ENCODE measurements around the gene FANCI. TPM values are rescaled to one million over a fixed set of nuclear protein-coding genes. Genes with fewer than 3 reads are reported as not detected.
A peak's percentile ranks its signal among the peaks of the same experiment; 100 is the strongest.
"Not testable (repeated sequence)": the region's sequence is repeated elsewhere in the genome, so short reads cannot be mapped to it uniquely, and the experiment has no call there.

The FANCI gene
- total RNA-seq, 1 experiment from 2014 or later, result 60.3 TPM

DNA sequence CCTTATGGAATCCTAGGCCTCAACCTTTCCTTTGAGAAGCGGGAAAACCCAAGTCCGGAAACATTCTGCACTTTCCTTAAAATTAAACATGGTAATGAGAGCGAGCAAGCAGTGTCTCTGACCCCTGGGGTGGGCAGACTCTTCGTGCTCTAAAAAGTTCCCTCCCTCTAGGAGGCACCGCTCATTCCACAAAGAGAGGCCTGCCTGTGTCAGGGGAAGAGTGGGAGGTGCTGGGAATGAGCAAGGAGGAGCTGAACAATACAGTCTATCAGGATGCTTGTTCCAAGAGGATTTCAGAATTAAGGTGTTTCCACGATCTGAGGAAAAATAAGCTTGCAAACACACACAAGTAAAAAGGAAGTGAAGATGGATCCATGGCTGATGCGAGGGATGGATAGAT lies 16.4 kb upstream of the FANCI start:
- H3K27me3 ChIP-seq (ENCODE audit: low read length), result no peaks in the 10 kb centered on the region
- no peaks in the 10 kb centered on the region for H3K36me3 ChIP-seq (ENCODE audit: insufficient read depth, low read length)
- no peaks in the 10 kb centered on the region for H3K4me1 ChIP-seq (ENCODE audit: low read length)
- no peak overlapping the region for H2AFZ ChIP-seq (ENCODE audit: low read length)
- no peaks in the 10 kb centered on the region for H4K20me1 ChIP-seq (ENCODE audit: insufficient read depth, low read depth, low read length)
- no peaks in the 10 kb centered on the region for H3K79me2 ChIP-seq (ENCODE audit: low read length)
- no peaks in the 10 kb centered on the region for H3K9me3 ChIP-seq (ENCODE audit: low read length)
- no peaks in the 10 kb centered on the region for H3K9me2 ChIP-seq (replicated peaks; ENCODE audit: insufficient read depth, low read length)
- DNase-seq, result no peak
- H3K4me3 ChIP-seq (ENCODE audit: low read length), result no peak overlapping the region
- no peak overlapping the region for H3K9ac ChIP-seq (ENCODE audit: low read length)
- H3K27ac ChIP-seq (ENCODE audit: low read length), result no peak overlapping the region
- no peak overlapping the region for H3K4me2 ChIP-seq (ENCODE audit: low read depth, low read length, poor library complexity, severe bottlenecking)

- Histone ChIP-seq H2AFZ (ENCODE audit: low read length) (no peak overlapping the region), H3K4me3 (ENCODE audit: low read length) (no peak overlapping the region)
Measured at GRCh38 chr15:89230277-89230676, 13.5 kb upstream of the FANCI start.

GRCh38 chr15:89231832-89232231 lies 11.9 kb upstream of the FANCI start:
- no peaks in the 10 kb centered on the region for H3K4me1 ChIP-seq (ENCODE audit: low read length)
- H3K4me2 ChIP-seq (ENCODE audit: low read depth, low read length, poor library complexity, severe bottlenecking), result no peak overlapping the region
- H3K27me3 ChIP-seq (ENCODE audit: low read length), result no peaks in the 10 kb centered on the region
- H3K9me3 ChIP-seq (ENCODE audit: low read length), result no peaks in the 10 kb centered on the region
- no peak overlapping the region for H3K9ac ChIP-seq (ENCODE audit: low read length)
- H4K20me1 ChIP-seq (ENCODE audit: insufficient read depth, low read depth, low read length), result no peaks in the 10 kb centered on the region
- H3K36me3 ChIP-seq (ENCODE audit: insufficient read depth, low read length), result no peaks in the 10 kb centered on the region
- DNase-seq, result no peak
- no peak overlapping the region for H3K27ac ChIP-seq (ENCODE audit: low read length)
- no peak overlapping the region for H2AFZ ChIP-seq (ENCODE audit: low read length)
- no peaks in the 10 kb centered on the region for H3K9me2 ChIP-seq (replicated peaks; ENCODE audit: insufficient read depth, low read length)
- H3K79me2 ChIP-seq (ENCODE audit: low read length), result no peaks in the 10 kb centered on the region
- H3K4me3 ChIP-seq (ENCODE audit: low read length), result no peak overlapping the region

More at GRCh38 chr15:89230277-89230676, 13.5 kb upstream of the FANCI start:
- Histone ChIP-seq H3K79me2 (ENCODE audit: low read length) (no peaks in the 10 kb centered on the region), H3K27me3 (ENCODE audit: low read length) (no peaks in the 10 kb centered on the region), H3K4me2 (ENCODE audit: low read depth, low read length, poor library complexity, severe bottlenecking) (no peak overlapping the region), H3K27ac (ENCODE audit: low read length) (no peak overlapping the region), H3K9me2 (replicated peaks; ENCODE audit: insufficient read depth, low read length) (no peaks in the 10 kb centered on the region), H3K36me3 (ENCODE audit: insufficient read depth, low read length) (no peaks in the 10 kb centered on the region), H4K20me1 (ENCODE audit: insufficient read depth, low read depth, low read length) (no peaks in the 10 kb centered on the region), H3K9me3 (ENCODE audit: low read length) (no peaks in the 10 kb centered on the region), H3K9ac (ENCODE audit: low read length) (no peak overlapping the region), H3K4me1 (ENCODE audit: low read length) (no peaks in the 10 kb centered on the region)
- DNase-seq, result no peak

DNA sequence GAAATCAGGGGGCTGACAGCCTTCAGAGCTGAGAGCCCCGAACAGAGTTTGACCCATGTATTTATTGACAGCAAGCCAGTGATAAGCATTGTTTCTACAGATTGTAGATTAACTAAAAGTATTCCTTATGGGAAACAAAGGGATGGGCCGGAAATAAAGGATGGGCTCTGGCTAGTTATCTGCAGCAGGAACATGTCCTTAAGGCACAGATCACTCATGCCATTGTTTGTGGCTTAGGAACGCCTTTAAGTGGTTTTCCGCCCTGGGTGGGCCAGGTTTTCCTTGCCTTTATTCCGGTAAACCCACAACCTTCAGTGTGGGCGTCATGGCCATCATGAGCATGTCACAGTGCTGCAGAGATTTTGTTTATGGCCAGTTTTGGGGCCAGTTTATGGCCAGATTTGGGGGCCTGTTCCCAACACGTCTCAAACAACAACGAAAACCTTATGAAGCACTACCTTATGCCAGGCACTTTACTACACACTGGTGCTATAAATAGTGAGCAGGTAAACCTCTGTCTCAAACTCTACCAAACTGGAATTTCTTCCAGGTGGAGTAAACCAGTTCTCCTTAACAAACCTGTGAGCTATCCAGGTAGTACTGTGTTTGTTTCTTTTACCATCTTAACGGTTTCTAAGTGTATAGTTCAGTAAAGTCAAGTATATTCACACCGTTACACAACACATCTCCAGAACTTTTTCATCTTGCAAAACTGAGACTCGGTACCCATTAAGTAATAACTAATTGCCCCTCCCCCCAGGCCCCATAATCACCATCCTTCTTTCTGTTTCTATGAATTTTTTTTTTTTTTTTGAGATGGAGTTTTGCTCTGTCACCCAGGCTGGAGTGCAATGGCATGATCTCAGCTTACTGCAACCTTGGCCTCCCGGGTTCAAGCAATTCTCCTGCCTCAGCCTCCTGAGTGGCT lies 3.6 kb upstream of the FANCI start:
- H3K36me3 ChIP-seq (ENCODE audit: insufficient read depth, low read length); H3K4me2 ChIP-seq (ENCODE audit: low read depth, low read length, poor library complexity, severe bottlenecking); H3K4me3 ChIP-seq (ENCODE audit: low read length); H3K27ac ChIP-seq (ENCODE audit: low read length); H2AFZ ChIP-seq (ENCODE audit: low read length); H3K4me1 ChIP-seq (ENCODE audit: low read length); DNase-seq; H3K27me3 ChIP-seq (ENCODE audit: low read length); H4K20me1 ChIP-seq (ENCODE audit: insufficient read depth, low read depth, low read length); H3K9me2 ChIP-seq (replicated peaks; ENCODE audit: insufficient read depth, low read length); H3K9me3 ChIP-seq (ENCODE audit: low read length); H3K9ac ChIP-seq (ENCODE audit: low read length): not testable (repeated sequence)
- peaks cover 12% of the 10 kb centered on the region for H3K79me2 ChIP-seq (ENCODE audit: low read length)

DNA sequence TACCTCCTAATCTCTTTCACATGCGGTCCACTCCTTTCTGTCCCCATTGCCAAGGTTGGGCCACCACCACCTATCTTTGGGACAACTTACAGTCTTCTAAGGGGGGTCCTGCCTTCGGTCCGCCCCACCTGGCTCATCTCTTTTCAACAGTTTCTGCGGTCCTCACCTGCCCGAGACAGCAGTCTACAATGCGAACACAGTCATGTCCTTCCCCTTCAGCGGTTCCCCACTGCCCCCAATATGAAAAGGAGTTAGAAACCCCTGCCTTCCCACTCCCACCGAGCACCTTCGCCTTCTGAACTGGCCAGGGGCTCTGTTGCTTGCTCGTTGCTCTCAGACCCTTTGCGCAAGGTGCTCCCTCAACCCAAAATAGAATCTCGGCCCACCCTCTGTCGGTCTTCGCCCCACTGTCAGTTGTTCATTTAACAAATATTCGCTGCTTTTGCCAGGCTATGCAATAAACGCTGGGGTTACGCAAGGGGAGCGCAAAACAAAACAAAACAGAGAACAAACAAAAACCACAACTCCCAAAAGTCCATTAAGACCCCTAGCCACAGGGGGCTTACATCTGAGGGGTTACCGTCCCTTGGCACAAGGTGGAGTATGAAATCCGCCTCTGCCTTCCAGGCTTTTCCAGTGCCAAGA lies 611 bp upstream of the FANCI start:
- Histone ChIP-seq H4K20me1 (ENCODE audit: insufficient read depth, low read depth, low read length) (no peaks in the 10 kb centered on the region), H3K9ac (ENCODE audit: low read length) (peak overlapping the region; percentile 83), H3K36me3 (ENCODE audit: insufficient read depth, low read length) (peaks cover 19% of the 10 kb centered on the region), H3K27ac (ENCODE audit: low read length) (no peak overlapping the region), H3K4me3 (ENCODE audit: low read length) (peak overlapping the region; percentile 89), H3K4me1 (ENCODE audit: low read length) (peaks cover 20% of the 10 kb centered on the region), H3K9me2 (replicated peaks; ENCODE audit: insufficient read depth, low read length) (no peaks in the 10 kb centered on the region), H3K9me3 (ENCODE audit: low read length) (no peaks in the 10 kb centered on the region), H3K79me2 (ENCODE audit: low read length) (peaks cover 41% of the 10 kb centered on the region), H3K27me3 (ENCODE audit: low read length) (no peaks in the 10 kb centered on the region), H2AFZ (ENCODE audit: low read length) (peak overlapping the region; percentile 91), H3K4me2 (ENCODE audit: low read depth, low read length, poor library complexity, severe bottlenecking) (peak overlapping the region; percentile 84)
- no peak for DNase-seq

GRCh38 chr15:89244574-89244903 lies 760 bp downstream of the FANCI start:
- peaks cover 33% of the 10 kb centered on the region for H3K36me3 ChIP-seq (ENCODE audit: insufficient read depth, low read length)

DNA sequence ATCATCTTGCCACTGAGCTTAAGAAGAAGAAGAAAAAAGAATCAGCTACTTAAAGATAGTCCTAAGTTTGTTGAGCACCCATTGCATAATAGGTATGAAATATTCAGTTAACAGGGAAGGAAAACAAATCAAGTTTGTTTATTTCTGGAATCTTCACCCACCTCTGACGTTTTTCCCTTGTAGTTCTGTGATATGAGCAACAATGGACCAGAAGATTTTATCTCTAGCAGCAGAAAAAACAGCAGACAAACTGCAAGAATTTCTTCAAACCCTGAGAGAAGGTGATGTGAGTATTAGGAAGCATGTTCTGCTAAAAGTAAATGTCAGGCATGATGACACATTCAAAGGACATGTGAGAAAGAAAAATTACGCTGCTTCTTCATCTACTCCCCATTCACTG lies 3.7 kb downstream of the FANCI start:
- no peaks in the 10 kb centered on the region for H3K9me2 ChIP-seq (replicated peaks; ENCODE audit: insufficient read depth, low read length)
- H3K4me3 ChIP-seq (ENCODE audit: low read length), result no peak overlapping the region
- H3K9ac ChIP-seq (ENCODE audit: low read length), result no peak overlapping the region
- no peaks in the 10 kb centered on the region for H3K27me3 ChIP-seq (ENCODE audit: low read length)
- H3K79me2 ChIP-seq (ENCODE audit: low read length), result peaks cover 66% of the 10 kb centered on the region
- no peaks in the 10 kb centered on the region for H3K9me3 ChIP-seq (ENCODE audit: low read length)
- peaks cover 20% of the 10 kb centered on the region for H3K4me1 ChIP-seq (ENCODE audit: low read length)
- H4K20me1 ChIP-seq (ENCODE audit: insufficient read depth, low read depth, low read length), result no peaks in the 10 kb centered on the region
- H3K27ac ChIP-seq (ENCODE audit: low read length), result no peak overlapping the region
- H2AFZ ChIP-seq (ENCODE audit: low read length), result no peak overlapping the region
- peaks cover 51% of the 10 kb centered on the region for H3K36me3 ChIP-seq (ENCODE audit: insufficient read depth, low read length)
- no peak overlapping the region for H3K4me2 ChIP-seq (ENCODE audit: low read depth, low read length, poor library complexity, severe bottlenecking)
- DNase-seq, result no peak

More at GRCh38 chr15:89244574-89244903, 760 bp downstream of the FANCI start:
- no peak for DNase-seq
- no peaks in the 10 kb centered on the region for H3K9me2 ChIP-seq (replicated peaks; ENCODE audit: insufficient read depth, low read length)
- peaks cover 20% of the 10 kb centered on the region for H3K4me1 ChIP-seq (ENCODE audit: low read length)
- H3K9me3 ChIP-seq (ENCODE audit: low read length), result no peaks in the 10 kb centered on the region
- peak overlapping the region; percentile 83 for H3K9ac ChIP-seq (ENCODE audit: low read length)
- no peaks in the 10 kb centered on the region for H3K27me3 ChIP-seq (ENCODE audit: low read length)
- peak overlapping the region; percentile 89 for H3K4me3 ChIP-seq (ENCODE audit: low read length)
- peaks cover 54% of the 10 kb centered on the region for H3K79me2 ChIP-seq (ENCODE audit: low read length)
- peak overlapping the region; percentile 74 for H2AFZ ChIP-seq (ENCODE audit: low read length)
- H4K20me1 ChIP-seq (ENCODE audit: insufficient read depth, low read depth, low read length), result no peaks in the 10 kb centered on the region
- peak overlapping the region; percentile 84 for H3K4me2 ChIP-seq (ENCODE audit: low read depth, low read length, poor library complexity, severe bottlenecking)
- H3K27ac ChIP-seq (ENCODE audit: low read length), result peak overlapping the region; percentile 80

GRCh38 chr15:89248584-89248983 lies 4.8 kb downstream of the FANCI start:
- Histone ChIP-seq H3K9me3 (ENCODE audit: low read length) (no peaks in the 10 kb centered on the region), H3K4me1 (ENCODE audit: low read length) (peaks cover 14% of the 10 kb centered on the region), H3K9me2 (replicated peaks; ENCODE audit: insufficient read depth, low read length) (no peaks in the 10 kb centered on the region), H2AFZ (ENCODE audit: low read length) (no peak overlapping the region), H3K27ac (ENCODE audit: low read length) (no peak overlapping the region), H3K79me2 (ENCODE audit: low read length) (peaks cover 66% of the 10 kb centered on the region), H3K27me3 (ENCODE audit: low read length) (no peaks in the 10 kb centered on the region), H3K4me3 (ENCODE audit: low read length) (no peak overlapping the region), H3K9ac (ENCODE audit: low read length) (no peak overlapping the region), H3K4me2 (ENCODE audit: low read depth, low read length, poor library complexity, severe bottlenecking) (no peak overlapping the region), H3K36me3 (ENCODE audit: insufficient read depth, low read length) (peaks cover 52% of the 10 kb centered on the region), H4K20me1 (ENCODE audit: insufficient read depth, low read depth, low read length) (no peaks in the 10 kb centered on the region)
- no peak for DNase-seq
